ENCODE measurements around the gene PDZRN4. TPM values are rescaled to one million over a fixed set of nuclear protein-coding genes. Genes with fewer than 3 reads are reported as not detected.

PDZRN4 gene
- total and polyA plus RNA-seq, 12 donors = 0.28 to 2.3 (median 1.0) TPM

DNA sequence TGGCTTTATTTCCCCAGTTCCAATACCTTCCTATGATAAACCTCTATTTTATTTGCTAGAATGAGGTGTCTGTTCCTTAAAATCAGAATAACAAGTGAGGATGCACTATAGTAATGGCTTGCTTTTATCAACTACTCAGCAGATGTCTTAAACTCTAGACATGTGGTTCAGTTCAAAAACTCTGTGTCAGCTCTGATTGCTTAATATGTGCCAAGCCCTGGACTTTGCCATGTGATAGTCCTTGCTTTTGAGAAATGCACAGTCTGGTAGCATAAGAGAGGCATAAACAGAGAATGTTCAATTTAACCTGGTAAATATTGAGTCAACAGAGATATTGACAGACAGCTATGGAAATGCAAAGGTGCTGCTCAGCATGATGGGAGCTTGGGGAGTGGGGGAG is 254.8 kb downstream of the PDZRN4 start:
- intact Hi-C loops (cut with DNase I) = no loop called here
- no peaks in the 10 kb centered on the region for H3K4me1 ChIP-seq (replicated peaks in 1 of 2)
- no peak overlapping the region for H3K27ac ChIP-seq
- no peak overlapping the region for H3K4me3 ChIP-seq
- H3K27me3 ChIP-seq = no peaks in the 10 kb centered on the region
- no peaks in the 10 kb centered on the region for H3K9me3 ChIP-seq (replicated peaks in 1 of 3)
- TF ChIP-seq, protein P1, sequence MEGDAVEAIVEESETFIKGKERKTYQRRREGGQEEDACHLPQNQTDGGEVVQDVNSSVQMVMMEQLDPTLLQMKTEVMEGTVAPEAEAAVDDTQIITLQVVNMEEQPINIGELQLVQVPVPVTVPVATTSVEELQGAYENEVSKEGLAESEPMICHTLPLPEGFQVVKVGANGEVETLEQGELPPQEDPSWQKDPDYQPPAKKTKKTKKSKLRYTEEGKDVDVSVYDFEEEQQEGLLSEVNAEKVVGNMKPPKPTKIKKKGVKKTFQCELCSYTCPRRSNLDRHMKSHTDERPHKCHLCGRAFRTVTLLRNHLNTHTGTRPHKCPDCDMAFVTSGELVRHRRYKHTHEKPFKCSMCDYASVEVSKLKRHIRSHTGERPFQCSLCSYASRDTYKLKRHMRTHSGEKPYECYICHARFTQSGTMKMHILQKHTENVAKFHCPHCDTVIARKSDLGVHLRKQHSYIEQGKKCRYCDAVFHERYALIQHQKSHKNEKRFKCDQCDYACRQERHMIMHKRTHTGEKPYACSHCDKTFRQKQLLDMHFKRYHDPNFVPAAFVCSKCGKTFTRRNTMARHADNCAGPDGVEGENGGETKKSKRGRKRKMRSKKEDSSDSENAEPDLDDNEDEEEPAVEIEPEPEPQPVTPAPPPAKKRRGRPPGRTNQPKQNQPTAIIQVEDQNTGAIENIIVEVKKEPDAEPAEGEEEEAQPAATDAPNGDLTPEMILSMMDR (IDR thresholded peaks at IDR 0.05) = no peak
- TF ChIP-seq POLR2A (IDR thresholded peaks at IDR 0.05) = no peak
- H3K36me3 ChIP-seq (replicated peaks in 1 of 2) = no peaks in the 10 kb centered on the region
- no peak for DNase-seq

DNA sequence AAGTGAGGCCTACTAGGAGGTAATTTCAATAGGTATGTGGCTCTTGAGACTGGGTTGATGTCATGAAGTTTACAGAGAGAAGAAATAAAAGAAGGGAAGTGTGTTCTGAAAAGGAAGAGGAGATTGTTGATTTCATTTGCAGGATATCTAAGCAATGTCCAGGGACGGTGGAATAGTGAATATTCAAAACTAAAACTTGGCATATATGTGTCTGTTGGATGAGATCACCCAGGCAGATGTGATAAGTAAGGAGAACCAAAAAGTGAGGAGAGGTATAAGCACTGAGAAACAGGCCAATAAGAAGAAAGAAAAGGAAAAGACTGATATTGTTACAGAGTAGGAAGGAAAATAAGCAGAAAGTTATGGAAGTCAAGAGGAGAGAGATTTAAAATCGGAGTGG is 255.6 kb downstream of the PDZRN4 start:
- Histone ChIP-seq H3K9me3 (replicated peaks in 1 of 3) (no peaks in the 10 kb centered on the region), H3K36me3 (replicated peaks in 1 of 2) (no peaks in the 10 kb centered on the region), H3K27me3 (no peaks in the 10 kb centered on the region), H3K4me1 (replicated peaks in 1 of 2) (no peaks in the 10 kb centered on the region), H3K4me3 (no peak overlapping the region), H3K27ac (no peak overlapping the region)
- no peak for DNase-seq
- intact Hi-C loops (cut with DNase I) = no loop called here
- 38 to 52% (median 40%) methylated on average over 2 of the region's 2 CpGs for WGBS, 4 donors
- no peak for TF ChIP-seq POLR2A (IDR thresholded peaks at IDR 0.05)
- TF ChIP-seq, protein P1 (IDR thresholded peaks at IDR 0.05) = no peak

DNA sequence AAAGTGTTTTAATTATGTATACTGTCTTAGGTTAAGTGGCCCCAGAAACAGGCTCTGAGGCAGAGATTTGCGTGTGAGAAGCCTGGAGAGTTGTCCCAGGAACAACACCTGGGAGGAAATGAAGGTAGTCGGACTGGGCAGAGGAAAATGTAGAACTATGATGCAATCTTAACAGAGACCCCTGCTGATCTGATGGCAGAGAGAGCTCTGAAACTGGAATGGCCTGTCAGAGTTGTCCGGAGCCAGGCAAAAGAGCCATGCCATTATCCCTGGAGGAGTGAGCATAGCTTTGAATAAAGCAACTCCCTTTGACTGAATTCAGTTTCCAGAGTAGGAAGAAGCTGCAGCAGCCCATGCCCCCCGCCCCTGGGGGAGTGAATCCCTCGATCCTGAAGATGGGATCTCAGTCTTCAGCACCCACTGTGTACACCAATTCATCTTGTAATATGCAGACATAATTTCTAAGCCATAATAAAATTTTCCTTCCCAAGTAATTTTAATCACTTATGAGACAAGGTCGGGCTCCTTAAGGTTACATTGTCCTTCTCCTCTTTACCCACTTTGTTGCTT is 264.8 kb downstream of the PDZRN4 start:
- Histone ChIP-seq H3K27ac (no peak overlapping the region), H3K9me3 (replicated peaks in 1 of 3) (no peaks in the 10 kb centered on the region), H3K36me3 (replicated peaks in 1 of 2) (no peaks in the 10 kb centered on the region), H3K27me3 (no peaks in the 10 kb centered on the region), H3K4me3 (no peak overlapping the region), H3K4me1 (replicated peaks in 1 of 2) (no peaks in the 10 kb centered on the region)
- WGBS, 4 donors = 47 to 77% (median 57%) methylated on average over 5 to 6 of the region's 6 CpGs
- DNase-seq = no peak
- TF ChIP-seq, protein P1 (IDR thresholded peaks at IDR 0.05) = no peak
- TF ChIP-seq POLR2A (IDR thresholded peaks at IDR 0.05) = no peak
- intact Hi-C loops (cut with DNase I) = no loop called here

DNA sequence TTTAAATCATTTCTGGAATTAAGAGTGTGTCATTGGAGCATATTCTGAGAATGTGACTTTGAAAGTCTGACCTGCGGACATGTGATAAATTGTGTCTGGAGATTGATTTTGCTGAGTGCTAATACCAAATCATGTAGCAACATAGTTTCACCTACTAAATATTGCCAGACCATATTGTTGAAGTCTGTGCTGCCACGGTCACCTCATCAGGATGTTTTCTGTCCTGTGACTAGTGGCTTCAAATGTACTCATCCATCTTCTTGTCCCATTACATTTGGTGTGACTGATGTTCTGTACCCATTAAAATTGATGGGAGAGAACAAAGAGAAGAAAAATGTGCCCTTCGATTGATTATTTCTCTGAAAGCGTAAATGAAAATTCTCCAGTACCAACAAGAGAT is 265.3 kb downstream of the PDZRN4 start:
- TF ChIP-seq, protein P1 (IDR thresholded peaks at IDR 0.05) = no peak
- no peak for TF ChIP-seq POLR2A (IDR thresholded peaks at IDR 0.05)
- Histone ChIP-seq H3K27me3 (no peaks in the 10 kb centered on the region), H3K36me3 (replicated peaks in 1 of 2) (no peaks in the 10 kb centered on the region), H3K27ac (no peak overlapping the region), H3K4me1 (replicated peaks in 1 of 2) (no peaks in the 10 kb centered on the region), H3K9me3 (replicated peaks in 1 of 3) (no peaks in the 10 kb centered on the region), H3K4me3 (no peak overlapping the region)
- intact Hi-C loops (cut with DNase I) = no loop called here
- 76 to 89% (median 88%) methylated on average over 4 of the region's 4 CpGs for WGBS, 4 donors
- DNase-seq = no peak

Data from adrenal gland (tissue), 12 donors.